Neural progenitor cell (in vitro differentiated cells): Measurements from ENCODE around the gene TTLL8.

Experiments used
- CTCF ChIP-seq: fragments of 200-600 bp; sonication (generic); IDR thresholded peaks from 2 replicates; pipeline ENCODE4 v1.5.1; 2017; ENCODE audit warnings: antibody characterized with exemption, mild to moderate bottlenecking
- EZH2 ChIP-seq: fragments of 200-600 bp; sonication (generic); IDR thresholded peaks from 2 replicates; pipeline ENCODE4 v1.6.1; 2017; ENCODE audit warnings: antibody characterized with exemption, mild to moderate bottlenecking, moderate library complexity
- EZH2phosphoT487 ChIP-seq: fragments of 200-600 bp; sonication (generic); IDR thresholded peaks from 2 replicates; pipeline ENCODE4 v1.6.1; 2017; ENCODE audit warnings: antibody characterized with exemption

- TF ChIP-seq CTCF (no peak), EZH2phosphoT487 (no peak), EZH2 (no peak)
Measured at GRCh38 chr22:49995361-49996118, 62.6 kb downstream of the TTLL8 start.
